Loucy (cell line): ENCODE measurements around the gene CDC14A.

Experiments used
- H2AFZ ChIP-seq: fragments of 200-600 bp; sonication (generic); 2 replicates; pipeline ENCODE4 v1.6.0; 2016; ENCODE audit warnings: antibody characterized with exemption, mild to moderate bottlenecking, low read length, moderate library complexity
- H3F3A ChIP-seq: fragments of 200-600 bp; 2 replicates; pipeline ENCODE4 v1.6.0; 2016; ENCODE audit warnings: antibody characterized with exemption, low read depth, mild to moderate bottlenecking
- H3K27me3 ChIP-seq: fragments of 200-600 bp; sonication (generic); 2 replicates; pipeline ENCODE4 v1.6.1; 2014; ENCODE audit warnings: low read length, mild to moderate bottlenecking; ENCODE audit not compliant: insufficient read depth, poor library complexity, severe bottlenecking
- H3K36me3 ChIP-seq: fragments of 200-600 bp; sonication (generic); 2 replicates; pipeline ENCODE4 v1.6.1; 2016; ENCODE audit warnings: low read length; ENCODE audit not compliant: insufficient read depth
- H3K4me1 ChIP-seq: fragments of 200-600 bp; sonication (generic); 2 replicates; pipeline ENCODE4 v1.5.1; 2014; ENCODE audit warnings: low read length, mild to moderate bottlenecking; ENCODE audit not compliant: insufficient read depth, poor library complexity, severe bottlenecking
- H3K4me2 ChIP-seq: fragments of 200-600 bp; sonication (generic); 2 replicates; pipeline ENCODE4 v1.6.0; 2014; ENCODE audit warnings: antibody characterized with exemption, low read length, low read depth, mild to moderate bottlenecking; ENCODE audit not compliant: poor library complexity, severe bottlenecking
- H3K4me3 ChIP-seq: fragments of 200-600 bp; sonication (generic); 2 replicates; pipeline ENCODE4 v1.5.1; 2014; ENCODE audit warnings: low read length, mild to moderate bottlenecking, mixed read lengths; ENCODE audit not compliant: poor library complexity, severe bottlenecking
- H3K79me2 ChIP-seq: fragments of 200-600 bp; sonication (generic); 2 replicates; pipeline ENCODE4 v1.6.1; 2014; ENCODE audit warnings: low read length; ENCODE audit not compliant: insufficient read depth
- H3K9ac ChIP-seq: fragments of 200-600 bp; sonication (generic); 2 replicates; pipeline ENCODE4 v1.6.0; 2014; ENCODE audit warnings: mild to moderate bottlenecking, low read depth, low read length, moderate library complexity; ENCODE audit not compliant: poor library complexity, severe bottlenecking
- H3K9me2 ChIP-seq: fragments of 200-600 bp; sonication (generic); replicated peaks from 2 replicates; pipeline ENCODE4 v1.6.1; 2016; ENCODE audit warnings: low read depth, low read length, mixed read lengths
- H3K9me3 ChIP-seq: fragments of 200-600 bp; sonication (generic); 2 replicates; pipeline ENCODE4 v1.6.1; 2014; ENCODE audit warnings: mild to moderate bottlenecking, antibody characterized with exemption, low read length, low read depth; ENCODE audit not compliant: insufficient read depth
- H4K20me1 ChIP-seq: fragments of 200-600 bp; sonication (generic); 2 replicates; pipeline ENCODE4 v1.6.0; 2014; ENCODE audit warnings: antibody characterized with exemption, low read length, mild to moderate bottlenecking; ENCODE audit not compliant: insufficient read depth, poor library complexity, severe bottlenecking
- EZH2phosphoT487 ChIP-seq: fragments of 200-600 bp; IDR thresholded peaks from 2 replicates; pipeline ENCODE4 v1.6.1; 2018; ENCODE audit warnings: antibody characterized with exemption, mild to moderate bottlenecking, moderate library complexity, borderline replicate concordance
- TF ChIP-seq, protein P1 (sequence below): fragments of 200-600 bp; sonication (generic); conservative IDR thresholded peaks from 2 replicates; pipeline ENCODE4 v1.5.1; 2014; ENCODE audit warnings: mild to moderate bottlenecking, antibody characterized with exemption, low read length

The CDC14A gene

DNA sequence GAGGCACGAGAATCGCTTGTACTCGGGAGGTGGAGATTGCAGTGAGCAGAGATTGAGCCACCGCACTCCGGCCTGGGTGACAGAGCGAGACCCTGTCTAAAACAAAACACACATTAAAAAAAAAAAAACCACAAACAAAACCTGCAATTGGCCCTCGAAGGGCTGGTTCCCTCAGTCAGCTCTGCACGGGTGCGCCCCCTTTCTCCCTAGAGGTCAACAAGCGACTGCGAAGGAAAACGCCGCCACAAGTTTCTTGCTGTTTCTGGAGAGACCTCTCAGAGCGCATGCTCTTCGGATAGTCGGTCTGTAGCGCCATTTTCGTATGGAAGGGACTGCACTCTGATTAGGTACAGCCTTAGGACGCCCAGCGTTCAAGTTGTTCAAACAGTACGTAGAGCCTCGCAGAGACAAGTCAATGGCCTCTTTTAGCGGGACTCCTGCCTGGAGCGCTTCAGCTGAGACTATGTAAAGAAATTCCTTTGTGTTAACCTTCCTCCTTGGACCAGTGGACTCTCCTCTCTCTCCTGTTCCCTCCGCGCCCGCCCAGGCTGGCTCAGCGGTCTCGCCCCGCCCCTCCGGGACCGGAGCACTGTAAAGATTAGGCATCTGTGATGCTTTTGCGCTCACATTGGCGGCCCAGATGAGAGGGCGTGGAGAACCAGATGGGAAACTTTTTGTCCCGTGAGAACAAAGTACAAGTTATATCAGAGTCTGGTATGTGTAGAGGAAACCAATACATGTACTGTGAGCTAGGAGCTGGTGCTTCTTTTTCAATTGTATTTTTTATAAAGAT is 1.0 kb upstream of the CDC14A start:
- Histone ChIP-seq H3K9me3 (no peaks in the 10 kb centered on the region), H3K36me3 (no peaks in the 10 kb centered on the region), H3K27me3 (no peaks in the 10 kb centered on the region), H3K4me1 (peaks cover 39% of the 10 kb centered on the region), H3K4me3 (peak overlapping the region; percentile 91), H3K9me2 (no peaks in the 10 kb centered on the region), H2AFZ (peak overlapping the region; percentile 74), H3K79me2 (peaks cover 39% of the 10 kb centered on the region), H3K4me2 (peak overlapping the region; percentile 77), H4K20me1 (peaks cover 28% of the 10 kb centered on the region), H3F3A (no peaks in the 10 kb centered on the region), H3K9ac (peak overlapping the region; percentile 79)
- no peak for TF ChIP-seq EZH2phosphoT487
- TF ChIP-seq, protein P1, sequence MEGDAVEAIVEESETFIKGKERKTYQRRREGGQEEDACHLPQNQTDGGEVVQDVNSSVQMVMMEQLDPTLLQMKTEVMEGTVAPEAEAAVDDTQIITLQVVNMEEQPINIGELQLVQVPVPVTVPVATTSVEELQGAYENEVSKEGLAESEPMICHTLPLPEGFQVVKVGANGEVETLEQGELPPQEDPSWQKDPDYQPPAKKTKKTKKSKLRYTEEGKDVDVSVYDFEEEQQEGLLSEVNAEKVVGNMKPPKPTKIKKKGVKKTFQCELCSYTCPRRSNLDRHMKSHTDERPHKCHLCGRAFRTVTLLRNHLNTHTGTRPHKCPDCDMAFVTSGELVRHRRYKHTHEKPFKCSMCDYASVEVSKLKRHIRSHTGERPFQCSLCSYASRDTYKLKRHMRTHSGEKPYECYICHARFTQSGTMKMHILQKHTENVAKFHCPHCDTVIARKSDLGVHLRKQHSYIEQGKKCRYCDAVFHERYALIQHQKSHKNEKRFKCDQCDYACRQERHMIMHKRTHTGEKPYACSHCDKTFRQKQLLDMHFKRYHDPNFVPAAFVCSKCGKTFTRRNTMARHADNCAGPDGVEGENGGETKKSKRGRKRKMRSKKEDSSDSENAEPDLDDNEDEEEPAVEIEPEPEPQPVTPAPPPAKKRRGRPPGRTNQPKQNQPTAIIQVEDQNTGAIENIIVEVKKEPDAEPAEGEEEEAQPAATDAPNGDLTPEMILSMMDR, result peak; percentile 66

DNA sequence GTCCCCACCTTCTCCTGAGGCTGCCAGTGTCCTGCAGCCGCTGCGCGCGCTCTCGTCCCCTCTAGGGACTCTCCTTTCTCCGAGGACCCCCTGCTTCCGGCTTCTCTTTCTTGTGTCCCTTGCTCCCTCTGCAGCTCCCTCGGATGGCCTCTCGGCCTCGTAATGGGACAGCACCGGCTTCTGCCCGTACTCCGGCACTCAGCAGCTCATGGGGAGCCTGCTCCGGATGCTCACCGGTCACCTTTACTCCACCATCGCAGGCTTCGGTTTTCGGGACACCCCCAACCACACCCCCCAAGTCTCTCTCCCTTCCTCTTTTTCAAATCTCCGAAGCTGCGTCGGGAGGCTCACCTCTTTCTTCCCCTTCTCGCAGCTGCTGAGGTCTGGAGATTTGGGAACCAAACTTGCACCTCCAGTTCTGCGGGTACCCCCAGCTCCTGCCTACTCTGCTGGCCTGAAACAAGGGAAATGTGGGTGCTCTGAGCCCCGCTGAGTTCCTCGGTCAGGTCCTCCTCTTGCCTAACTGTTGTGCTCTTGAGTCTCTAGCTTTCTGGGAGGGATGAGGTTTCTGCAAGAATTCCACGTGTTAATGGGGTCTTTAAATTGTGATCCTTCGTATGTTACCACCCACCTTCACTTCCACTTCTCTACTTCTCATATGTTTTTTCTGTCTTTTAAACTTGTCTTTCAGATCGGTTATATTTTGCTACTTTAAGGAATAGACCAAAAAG is 930 bp downstream of the CDC14A start:
- H3F3A ChIP-seq, result no peaks in the 10 kb centered on the region
- peak overlapping the region; percentile 91 for H3K4me3 ChIP-seq
- H3K36me3 ChIP-seq, result no peaks in the 10 kb centered on the region
- peaks cover 43% of the 10 kb centered on the region for H3K4me1 ChIP-seq
- TF ChIP-seq, protein P1, result no peak
- TF ChIP-seq EZH2phosphoT487, result no peak
- peaks cover 54% of the 10 kb centered on the region for H3K79me2 ChIP-seq
- peak overlapping the region; percentile 91 for H2AFZ ChIP-seq
- no peaks in the 10 kb centered on the region for H3K9me3 ChIP-seq
- H3K9ac ChIP-seq, result peak overlapping the region; percentile 79
- peak overlapping the region; percentile 91 for H3K4me2 ChIP-seq
- no peaks in the 10 kb centered on the region for H3K9me2 ChIP-seq
- H4K20me1 ChIP-seq, result peaks cover 28% of the 10 kb centered on the region
- H3K27me3 ChIP-seq, result no peaks in the 10 kb centered on the region

DNA sequence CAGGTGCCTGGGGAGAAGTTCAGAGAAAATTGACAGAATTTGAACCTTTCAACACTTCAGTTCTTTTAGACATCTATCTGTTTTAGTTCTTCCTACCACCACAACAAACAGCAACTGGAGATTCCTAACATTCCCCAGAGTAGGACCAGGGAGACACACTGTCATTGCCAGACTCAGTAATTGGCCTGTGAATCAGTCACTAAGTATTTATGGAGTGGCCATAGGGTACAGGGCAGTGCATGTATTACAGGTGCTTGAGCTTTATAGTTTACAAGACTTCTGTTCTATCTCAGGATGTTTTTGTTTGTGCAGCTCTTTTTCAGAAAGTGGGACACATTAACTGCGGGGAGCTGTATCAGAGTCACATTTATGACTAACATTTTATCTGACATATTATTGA is 1.7 kb downstream of the CDC14A start:
- TF ChIP-seq, protein P1, result no peak
- TF ChIP-seq EZH2phosphoT487, result no peak
- no peaks in the 10 kb centered on the region for H3K9me2 ChIP-seq
- no peak overlapping the region for H2AFZ ChIP-seq
- no peaks in the 10 kb centered on the region; the same call in 1 of the 2 replicates for H3K36me3 ChIP-seq
- no peaks in the 10 kb centered on the region for H3K9me3 ChIP-seq
- peaks cover 31% of the 10 kb centered on the region for H4K20me1 ChIP-seq
- H3K4me1 ChIP-seq, result peaks cover 45% of the 10 kb centered on the region
- peak overlapping the region; percentile 91 for H3K4me3 ChIP-seq
- no peaks in the 10 kb centered on the region for H3F3A ChIP-seq
- peak overlapping the region; percentile 91 for H3K4me2 ChIP-seq
- H3K27me3 ChIP-seq, result no peaks in the 10 kb centered on the region
- peaks cover 59% of the 10 kb centered on the region for H3K79me2 ChIP-seq
- H3K9ac ChIP-seq, result peak overlapping the region; percentile 79
